ENCODE results near the gene MUC20.

DNA sequence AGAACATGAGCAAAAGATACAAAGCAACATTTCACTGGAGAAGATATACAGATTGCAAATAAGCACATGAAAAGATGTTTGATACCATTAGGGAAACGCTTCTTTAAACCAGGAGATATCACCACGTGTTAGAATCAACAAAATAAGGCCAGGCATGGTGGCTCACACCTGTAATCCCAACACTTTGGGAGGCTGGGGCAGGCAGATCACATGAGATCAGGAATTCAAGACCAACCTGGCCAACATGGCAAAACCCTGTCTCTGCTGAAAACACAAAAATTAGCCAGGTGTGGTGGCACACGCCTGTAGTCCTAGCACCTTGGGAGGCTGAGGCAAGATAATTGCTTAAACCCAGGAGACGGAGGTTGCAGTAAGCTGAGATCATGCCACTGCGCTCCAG is 20.5 kb upstream of the MUC20 start:
- TF ChIP-seq, protein P1, sequence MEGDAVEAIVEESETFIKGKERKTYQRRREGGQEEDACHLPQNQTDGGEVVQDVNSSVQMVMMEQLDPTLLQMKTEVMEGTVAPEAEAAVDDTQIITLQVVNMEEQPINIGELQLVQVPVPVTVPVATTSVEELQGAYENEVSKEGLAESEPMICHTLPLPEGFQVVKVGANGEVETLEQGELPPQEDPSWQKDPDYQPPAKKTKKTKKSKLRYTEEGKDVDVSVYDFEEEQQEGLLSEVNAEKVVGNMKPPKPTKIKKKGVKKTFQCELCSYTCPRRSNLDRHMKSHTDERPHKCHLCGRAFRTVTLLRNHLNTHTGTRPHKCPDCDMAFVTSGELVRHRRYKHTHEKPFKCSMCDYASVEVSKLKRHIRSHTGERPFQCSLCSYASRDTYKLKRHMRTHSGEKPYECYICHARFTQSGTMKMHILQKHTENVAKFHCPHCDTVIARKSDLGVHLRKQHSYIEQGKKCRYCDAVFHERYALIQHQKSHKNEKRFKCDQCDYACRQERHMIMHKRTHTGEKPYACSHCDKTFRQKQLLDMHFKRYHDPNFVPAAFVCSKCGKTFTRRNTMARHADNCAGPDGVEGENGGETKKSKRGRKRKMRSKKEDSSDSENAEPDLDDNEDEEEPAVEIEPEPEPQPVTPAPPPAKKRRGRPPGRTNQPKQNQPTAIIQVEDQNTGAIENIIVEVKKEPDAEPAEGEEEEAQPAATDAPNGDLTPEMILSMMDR (IDR thresholded peaks at IDR 0.05): no peak
- TF ChIP-seq POLR2AphosphoS5 (IDR thresholded peaks at IDR 0.05) (no peak), POLR2A (IDR thresholded peaks at IDR 0.05) (no peak)
